HEK293 (cell line): ENCODE data around the gene TMEM141.

Experiments
- TCF7L2 ChIP-seq: IDR thresholded peaks from 2 replicates; pipeline ENCODE4 v1.6.1; 2011; ENCODE audit warnings: low read depth, mild to moderate bottlenecking, inconsistent platforms, low read length, moderate library complexity, borderline replicate concordance
- YY1 ChIP-seq: fragments of 450-650 bp; formaldehyde crosslinking; IDR thresholded peaks from 2 replicates; pipeline ENCODE4 v1.5.1; 2018; ENCODE audit warnings: missing biosample characterization, missing genetic modification characterization
- ZIC2 ChIP-seq: fragments of 450-650 bp; formaldehyde crosslinking; IDR thresholded peaks from 2 replicates; pipeline ENCODE4 v1.5.1; 2016; ENCODE audit warnings: missing biosample characterization, missing genetic modification characterization
- ZNF354C ChIP-seq: fragments of 450-650 bp; formaldehyde crosslinking; IDR thresholded peaks from 2 replicates; pipeline ENCODE4 v1.5.1; 2016; ENCODE audit warnings: missing biosample characterization, missing genetic modification characterization, low read depth, borderline replicate concordance
- ZNF544 ChIP-seq: fragments of 450-650 bp; formaldehyde crosslinking; IDR thresholded peaks from 2 replicates; pipeline ENCODE4 v1.5.0; 2017; ENCODE audit warnings: missing biosample characterization, missing genetic modification characterization
- ZNF558 ChIP-seq: fragments of 450-650 bp; formaldehyde crosslinking; IDR thresholded peaks from 2 replicates; pipeline ENCODE4 v1.5.1; 2016; ENCODE audit warnings: missing biosample characterization, missing genetic modification characterization
- TF ChIP-seq, protein P1 (sequence below): fragments of 450-650 bp; formaldehyde crosslinking; IDR thresholded peaks from 2 replicates; pipeline ENCODE4 v1.5.1; 2016; ENCODE audit warnings: missing biosample characterization, missing genetic modification characterization
- TF ChIP-seq, protein P2 (sequence below): fragments of 450-650 bp; formaldehyde crosslinking; IDR thresholded peaks from 2 replicates; pipeline ENCODE4 v1.5.1; 2016; ENCODE audit warnings: missing biosample characterization, missing genetic modification characterization
- TF ChIP-seq, protein P3 (sequence below): fragments of 450-650 bp; formaldehyde crosslinking; IDR thresholded peaks from 2 replicates; pipeline ENCODE4 v1.5.1; 2016; ENCODE audit warnings: missing biosample characterization, missing genetic modification characterization, low read depth
- TF ChIP-seq, protein P4 (sequence below): fragments of 450-650 bp; formaldehyde crosslinking; IDR thresholded peaks from 2 replicates; pipeline ENCODE4 v1.5.1; 2016; ENCODE audit warnings: missing biosample characterization, missing genetic modification characterization, borderline replicate concordance

DNA sequence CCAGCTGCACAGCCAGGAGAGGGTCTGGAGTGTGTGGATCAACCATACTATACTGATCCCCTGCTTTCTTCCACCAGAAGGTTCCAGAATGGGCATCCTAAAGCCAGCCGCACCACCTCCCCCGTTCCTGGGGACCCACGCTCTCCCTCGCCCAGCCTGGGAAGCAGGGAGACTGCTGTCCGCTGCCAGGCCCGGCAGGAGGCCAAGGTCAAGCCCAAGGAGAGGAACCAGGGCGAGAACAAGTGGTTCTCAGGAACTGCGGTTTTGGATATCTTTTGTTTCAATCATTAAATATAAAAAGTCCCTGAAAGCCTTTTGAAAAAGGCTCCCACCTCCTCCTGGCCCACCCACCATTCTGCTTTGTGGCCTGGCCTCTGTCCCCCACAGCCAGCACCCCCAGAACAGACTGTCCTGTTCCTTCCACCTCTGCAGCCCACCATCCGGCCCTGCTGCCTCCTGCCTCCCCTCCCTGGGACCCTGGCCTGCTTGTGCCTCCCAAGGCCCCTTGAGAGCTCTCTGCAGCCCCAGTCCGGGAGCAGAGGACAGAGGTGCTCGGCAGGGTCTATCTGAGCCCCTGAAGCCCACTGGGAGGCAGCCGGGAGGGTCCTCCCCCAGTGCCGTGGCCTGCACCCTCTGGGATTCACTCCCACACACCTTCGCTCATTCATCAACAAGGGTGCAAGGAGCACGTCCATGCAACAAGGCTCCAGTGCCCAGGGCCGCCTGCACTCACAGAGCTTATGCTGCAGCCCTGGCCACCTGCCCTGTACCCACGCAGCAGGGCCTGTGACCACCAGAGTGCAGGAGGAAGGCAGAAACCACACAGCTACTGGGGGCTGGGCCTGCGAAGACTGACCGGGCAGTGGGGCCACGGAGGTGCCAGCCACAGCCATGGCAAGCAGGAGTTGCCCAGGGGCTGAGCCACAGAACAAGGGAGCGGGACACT is 42.2 kb upstream of the TMEM141 start:
- TF ChIP-seq YY1 (tag by site-specific recombination) (no peak), TCF7L2 (no peak), ZIC2 (no peak), ZNF558 (tag by site-specific recombination) (no peak), ZNF544 (tag by site-specific recombination) (no peak), ZNF354C (tag by site-specific recombination) (no peak)
- TF ChIP-seq, protein P1, sequence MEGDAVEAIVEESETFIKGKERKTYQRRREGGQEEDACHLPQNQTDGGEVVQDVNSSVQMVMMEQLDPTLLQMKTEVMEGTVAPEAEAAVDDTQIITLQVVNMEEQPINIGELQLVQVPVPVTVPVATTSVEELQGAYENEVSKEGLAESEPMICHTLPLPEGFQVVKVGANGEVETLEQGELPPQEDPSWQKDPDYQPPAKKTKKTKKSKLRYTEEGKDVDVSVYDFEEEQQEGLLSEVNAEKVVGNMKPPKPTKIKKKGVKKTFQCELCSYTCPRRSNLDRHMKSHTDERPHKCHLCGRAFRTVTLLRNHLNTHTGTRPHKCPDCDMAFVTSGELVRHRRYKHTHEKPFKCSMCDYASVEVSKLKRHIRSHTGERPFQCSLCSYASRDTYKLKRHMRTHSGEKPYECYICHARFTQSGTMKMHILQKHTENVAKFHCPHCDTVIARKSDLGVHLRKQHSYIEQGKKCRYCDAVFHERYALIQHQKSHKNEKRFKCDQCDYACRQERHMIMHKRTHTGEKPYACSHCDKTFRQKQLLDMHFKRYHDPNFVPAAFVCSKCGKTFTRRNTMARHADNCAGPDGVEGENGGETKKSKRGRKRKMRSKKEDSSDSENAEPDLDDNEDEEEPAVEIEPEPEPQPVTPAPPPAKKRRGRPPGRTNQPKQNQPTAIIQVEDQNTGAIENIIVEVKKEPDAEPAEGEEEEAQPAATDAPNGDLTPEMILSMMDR (tag by site-specific recombination) = no peak
- TF ChIP-seq, protein P2, sequence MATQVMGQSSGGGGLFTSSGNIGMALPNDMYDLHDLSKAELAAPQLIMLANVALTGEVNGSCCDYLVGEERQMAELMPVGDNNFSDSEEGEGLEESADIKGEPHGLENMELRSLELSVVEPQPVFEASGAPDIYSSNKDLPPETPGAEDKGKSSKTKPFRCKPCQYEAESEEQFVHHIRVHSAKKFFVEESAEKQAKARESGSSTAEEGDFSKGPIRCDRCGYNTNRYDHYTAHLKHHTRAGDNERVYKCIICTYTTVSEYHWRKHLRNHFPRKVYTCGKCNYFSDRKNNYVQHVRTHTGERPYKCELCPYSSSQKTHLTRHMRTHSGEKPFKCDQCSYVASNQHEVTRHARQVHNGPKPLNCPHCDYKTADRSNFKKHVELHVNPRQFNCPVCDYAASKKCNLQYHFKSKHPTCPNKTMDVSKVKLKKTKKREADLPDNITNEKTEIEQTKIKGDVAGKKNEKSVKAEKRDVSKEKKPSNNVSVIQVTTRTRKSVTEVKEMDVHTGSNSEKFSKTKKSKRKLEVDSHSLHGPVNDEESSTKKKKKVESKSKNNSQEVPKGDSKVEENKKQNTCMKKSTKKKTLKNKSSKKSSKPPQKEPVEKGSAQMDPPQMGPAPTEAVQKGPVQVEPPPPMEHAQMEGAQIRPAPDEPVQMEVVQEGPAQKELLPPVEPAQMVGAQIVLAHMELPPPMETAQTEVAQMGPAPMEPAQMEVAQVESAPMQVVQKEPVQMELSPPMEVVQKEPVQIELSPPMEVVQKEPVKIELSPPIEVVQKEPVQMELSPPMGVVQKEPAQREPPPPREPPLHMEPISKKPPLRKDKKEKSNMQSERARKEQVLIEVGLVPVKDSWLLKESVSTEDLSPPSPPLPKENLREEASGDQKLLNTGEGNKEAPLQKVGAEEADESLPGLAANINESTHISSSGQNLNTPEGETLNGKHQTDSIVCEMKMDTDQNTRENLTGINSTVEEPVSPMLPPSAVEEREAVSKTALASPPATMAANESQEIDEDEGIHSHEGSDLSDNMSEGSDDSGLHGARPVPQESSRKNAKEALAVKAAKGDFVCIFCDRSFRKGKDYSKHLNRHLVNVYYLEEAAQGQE (tag by site-specific recombination) = no peak
- TF ChIP-seq, protein P3, sequence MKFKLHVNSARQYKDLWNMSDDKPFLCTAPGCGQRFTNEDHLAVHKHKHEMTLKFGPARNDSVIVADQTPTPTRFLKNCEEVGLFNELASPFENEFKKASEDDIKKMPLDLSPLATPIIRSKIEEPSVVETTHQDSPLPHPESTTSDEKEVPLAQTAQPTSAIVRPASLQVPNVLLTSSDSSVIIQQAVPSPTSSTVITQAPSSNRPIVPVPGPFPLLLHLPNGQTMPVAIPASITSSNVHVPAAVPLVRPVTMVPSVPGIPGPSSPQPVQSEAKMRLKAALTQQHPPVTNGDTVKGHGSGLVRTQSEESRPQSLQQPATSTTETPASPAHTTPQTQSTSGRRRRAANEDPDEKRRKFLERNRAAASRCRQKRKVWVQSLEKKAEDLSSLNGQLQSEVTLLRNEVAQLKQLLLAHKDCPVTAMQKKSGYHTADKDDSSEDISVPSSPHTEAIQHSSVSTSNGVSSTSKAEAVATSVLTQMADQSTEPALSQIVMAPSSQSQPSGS (tag by site-specific recombination) = no peak
- TF ChIP-seq, protein P4, sequence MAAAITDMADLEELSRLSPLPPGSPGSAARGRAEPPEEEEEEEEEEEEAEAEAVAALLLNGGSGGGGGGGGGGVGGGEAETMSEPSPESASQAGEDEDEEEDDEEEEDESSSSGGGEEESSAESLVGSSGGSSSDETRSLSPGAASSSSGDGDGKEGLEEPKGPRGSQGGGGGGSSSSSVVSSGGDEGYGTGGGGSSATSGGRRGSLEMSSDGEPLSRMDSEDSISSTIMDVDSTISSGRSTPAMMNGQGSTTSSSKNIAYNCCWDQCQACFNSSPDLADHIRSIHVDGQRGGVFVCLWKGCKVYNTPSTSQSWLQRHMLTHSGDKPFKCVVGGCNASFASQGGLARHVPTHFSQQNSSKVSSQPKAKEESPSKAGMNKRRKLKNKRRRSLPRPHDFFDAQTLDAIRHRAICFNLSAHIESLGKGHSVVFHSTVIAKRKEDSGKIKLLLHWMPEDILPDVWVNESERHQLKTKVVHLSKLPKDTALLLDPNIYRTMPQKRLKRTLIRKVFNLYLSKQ = no peak
